HG03108 (cell line): ENCODE results near the gene ACOXL.

Experiments
- ATAC-seq: cut with Tn5 transposase; IDR thresholded peaks from one replicate; pipeline ENCODE4 v1.9.1; 2021; ENCODE audit warnings: moderate library complexity; ENCODE audit not compliant: unreplicated experiment

Gene ACOXL

DNA sequence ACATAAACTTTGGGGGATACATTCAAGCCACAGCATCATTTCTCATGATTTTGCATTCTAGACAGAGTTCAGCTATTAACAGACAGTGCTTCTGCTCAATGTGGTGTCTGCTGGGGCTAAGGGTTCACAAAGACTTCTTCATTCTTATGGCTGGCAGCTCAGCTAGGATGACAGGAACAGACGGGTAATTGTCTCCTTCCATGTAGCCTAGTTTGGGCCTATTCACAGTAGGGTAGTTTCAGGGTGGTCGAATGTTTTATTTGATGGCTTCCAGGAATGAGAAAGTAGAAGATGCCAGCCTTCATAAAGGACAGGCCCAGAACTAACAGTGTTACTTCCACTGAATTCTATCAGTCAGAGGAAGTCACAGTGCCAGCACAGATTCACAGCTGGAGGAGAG lies 362.3 kb downstream of the ACOXL start:
- no peak for ATAC-seq

DNA sequence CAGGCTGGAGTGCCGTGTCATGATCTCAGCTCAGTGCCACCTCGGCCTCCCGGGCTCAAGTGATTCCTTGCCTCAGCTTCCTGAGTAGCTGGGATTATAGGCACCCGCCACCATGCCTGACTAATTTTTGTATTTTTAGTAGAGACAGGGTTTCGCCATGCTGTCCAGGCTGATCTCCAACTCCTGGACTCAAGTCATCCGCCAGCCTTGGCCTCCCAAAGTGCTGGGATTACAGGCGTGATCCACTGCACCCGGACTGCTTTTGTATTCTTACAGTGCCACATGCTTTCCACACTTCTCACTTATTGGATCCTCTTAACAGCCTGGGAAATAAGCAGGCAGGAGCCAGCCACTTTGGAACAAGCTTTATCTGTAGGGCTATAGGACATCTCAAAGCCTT lies 363.1 kb downstream of the ACOXL start:
- ATAC-seq: no peak

DNA sequence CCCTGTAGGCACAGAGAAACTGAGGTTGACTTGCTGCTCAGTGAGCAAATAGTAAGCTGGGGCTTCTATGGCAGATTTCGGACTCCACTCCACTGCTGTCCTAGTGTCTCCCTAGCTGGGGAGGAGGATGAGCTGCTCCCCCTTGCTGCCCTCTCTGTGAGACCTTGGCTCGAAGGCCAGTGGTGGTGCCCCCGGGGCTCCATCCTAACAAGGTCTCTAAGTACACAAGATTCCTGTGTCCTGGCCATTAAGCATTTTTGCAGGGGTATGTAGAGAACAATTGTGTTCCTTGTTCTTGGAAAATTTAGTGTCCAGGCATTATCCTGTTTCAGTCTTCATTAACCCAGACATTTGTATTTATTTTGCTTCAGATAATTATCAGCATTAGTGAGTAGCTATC lies 367.0 kb downstream of the ACOXL start:
- no peak for ATAC-seq

DNA sequence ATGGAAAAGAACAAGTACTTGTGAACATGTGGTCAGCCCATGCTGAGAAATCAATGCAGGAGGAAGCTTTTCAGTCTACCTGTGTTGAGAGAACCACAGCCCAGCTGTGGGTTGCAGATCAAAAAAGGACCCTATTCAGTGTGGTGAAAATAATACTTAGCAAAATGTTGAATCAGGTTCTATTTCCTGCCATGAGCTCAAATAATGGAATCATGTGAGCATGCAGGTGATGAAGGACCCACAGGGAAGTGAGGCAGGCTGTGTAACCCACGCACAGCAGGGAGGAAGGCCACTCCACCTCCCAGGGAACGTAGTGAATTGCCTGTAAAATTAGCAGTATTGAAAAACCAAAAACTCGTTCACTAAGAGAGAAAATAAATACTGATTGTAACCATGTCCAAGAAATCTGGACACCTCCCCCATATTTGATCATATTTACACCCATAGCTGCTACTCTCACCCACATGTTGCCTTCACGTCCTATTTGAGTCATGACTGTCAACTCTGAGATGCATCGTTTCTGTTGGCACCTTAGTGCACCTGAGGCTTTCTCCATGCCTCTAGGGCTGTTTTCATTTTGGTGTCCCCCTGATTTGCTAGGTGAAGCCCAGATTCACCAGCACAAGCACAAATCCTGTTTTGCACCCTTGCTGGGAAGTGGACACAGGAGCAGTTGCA lies 367.9 kb downstream of the ACOXL start:
- peak; percentile 19 for ATAC-seq

DNA sequence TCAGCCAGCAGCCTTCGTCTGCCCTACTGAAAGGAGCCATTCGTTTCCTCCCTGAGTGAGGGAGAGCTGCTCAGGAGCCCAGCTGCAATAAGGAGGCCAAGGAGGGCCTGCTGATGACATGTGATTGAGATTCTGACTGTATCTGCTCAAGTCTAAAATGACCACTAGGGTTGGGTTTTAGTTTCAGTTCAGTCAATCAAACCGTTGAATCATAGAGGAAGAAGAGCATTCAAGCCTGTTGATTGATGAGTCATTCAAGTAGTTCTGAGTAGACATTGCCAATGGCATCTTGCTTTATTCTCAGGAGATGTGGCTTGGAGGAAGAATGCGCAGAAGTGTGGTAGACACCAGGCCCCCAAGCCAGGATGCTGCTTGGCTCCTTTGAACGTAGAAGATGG lies 368.4 kb downstream of the ACOXL start:
- peak; percentile 75 for ATAC-seq

DNA sequence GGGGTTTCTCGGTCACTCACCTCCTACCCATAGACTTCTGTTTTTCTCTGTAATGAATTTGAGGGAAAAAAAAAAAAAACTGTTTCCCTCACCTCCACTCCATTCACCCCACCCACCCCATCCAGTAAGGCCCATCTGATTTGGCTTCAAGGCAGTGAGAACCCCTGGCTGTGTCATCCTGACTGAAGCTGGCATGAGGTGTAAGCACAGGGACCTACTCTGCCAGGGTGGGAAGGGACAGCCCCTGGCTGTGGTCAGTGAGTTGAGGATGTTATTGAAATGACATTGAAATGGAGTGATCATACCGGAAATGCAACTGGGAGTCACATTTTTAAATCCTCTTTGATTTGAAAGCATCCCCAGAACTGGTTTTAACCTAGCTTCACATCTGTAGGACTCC lies 369.2 kb downstream of the ACOXL start:
- ATAC-seq: no peak

DNA sequence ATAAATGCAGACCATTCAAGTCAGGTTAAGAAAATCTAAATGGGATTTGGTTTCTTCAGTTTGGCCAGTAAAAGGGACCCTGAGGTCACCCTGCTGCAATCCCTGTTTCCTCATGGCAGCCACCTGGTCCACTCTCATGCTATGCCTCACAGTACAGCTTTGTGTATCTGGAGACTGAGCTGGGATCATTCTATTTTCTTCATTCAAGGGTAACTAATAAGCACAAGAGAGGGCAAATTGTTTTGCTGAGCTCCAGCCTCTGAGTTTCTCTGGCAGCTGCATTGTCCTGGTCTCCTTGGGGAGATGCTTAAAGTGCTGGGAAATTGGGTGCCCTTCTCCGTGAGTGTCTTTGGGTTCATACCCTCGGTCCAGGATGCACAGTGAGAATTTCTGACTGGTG lies 369.8 kb downstream of the ACOXL start:
- ATAC-seq: no peak

DNA sequence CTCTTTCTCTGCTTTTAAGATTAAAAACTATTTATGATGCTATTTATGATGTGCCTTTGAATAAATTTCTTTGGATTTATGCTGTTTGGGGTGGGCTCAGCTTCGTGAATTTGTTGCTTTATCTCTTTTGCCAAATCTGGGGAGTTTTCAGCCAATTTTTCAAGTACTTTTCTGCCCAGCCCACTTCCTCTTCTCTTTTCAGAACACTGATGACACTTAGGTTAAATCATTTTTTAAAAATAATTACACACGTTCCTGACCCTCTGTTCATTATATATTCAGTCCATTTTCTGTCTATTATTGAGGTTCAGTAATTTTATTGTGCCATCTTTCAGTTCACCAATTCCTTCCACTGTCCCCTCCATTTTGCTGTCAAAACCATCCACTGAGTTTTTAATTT lies 373.6 kb downstream of the ACOXL start:
- ATAC-seq: no peak

DNA sequence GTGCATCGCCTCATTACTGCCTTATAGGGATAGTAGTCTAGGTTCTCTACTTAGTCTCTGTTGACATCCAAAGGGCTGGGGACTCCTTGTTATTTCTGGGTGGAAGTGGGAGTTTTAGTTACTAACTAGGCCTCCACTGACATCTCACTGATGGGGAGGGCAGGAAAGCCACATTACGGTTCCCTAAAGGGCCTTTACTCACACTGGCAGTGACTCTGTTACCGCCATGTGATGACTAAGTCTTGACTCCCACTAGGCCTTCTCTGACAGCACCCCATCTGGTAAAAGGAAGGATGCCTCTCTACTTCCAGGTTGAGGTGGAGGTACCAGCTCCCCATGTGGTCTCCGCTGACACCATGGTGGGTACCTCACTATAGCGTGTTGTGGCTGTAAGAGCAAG lies 374.3 kb downstream of the ACOXL start:
- no peak for ATAC-seq

DNA sequence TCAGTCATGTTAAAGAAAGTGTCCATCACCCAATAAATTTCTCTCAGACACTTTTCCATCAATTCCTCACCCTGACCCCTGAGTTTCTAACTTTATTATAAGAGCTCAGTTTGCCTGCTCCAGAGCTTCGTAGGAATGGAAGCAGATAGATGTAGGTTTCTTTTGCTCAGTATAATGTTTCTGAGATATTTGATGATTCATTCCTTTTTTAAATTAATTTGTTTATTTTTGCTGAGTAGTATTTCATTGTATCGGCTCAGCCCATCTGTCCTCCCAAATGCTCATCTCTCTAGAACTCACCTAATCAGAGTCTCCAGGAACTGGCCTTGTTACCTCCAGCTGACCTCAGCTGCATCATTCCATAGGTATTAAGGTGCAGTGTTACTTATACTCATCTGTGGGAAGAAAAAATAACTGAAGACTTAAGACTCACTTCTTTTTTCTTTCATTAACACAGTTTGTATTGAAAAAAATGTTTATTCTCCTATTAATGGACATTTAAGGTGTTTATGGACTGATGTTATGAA lies 376.4 kb downstream of the ACOXL start:
- ATAC-seq: no peak

DNA sequence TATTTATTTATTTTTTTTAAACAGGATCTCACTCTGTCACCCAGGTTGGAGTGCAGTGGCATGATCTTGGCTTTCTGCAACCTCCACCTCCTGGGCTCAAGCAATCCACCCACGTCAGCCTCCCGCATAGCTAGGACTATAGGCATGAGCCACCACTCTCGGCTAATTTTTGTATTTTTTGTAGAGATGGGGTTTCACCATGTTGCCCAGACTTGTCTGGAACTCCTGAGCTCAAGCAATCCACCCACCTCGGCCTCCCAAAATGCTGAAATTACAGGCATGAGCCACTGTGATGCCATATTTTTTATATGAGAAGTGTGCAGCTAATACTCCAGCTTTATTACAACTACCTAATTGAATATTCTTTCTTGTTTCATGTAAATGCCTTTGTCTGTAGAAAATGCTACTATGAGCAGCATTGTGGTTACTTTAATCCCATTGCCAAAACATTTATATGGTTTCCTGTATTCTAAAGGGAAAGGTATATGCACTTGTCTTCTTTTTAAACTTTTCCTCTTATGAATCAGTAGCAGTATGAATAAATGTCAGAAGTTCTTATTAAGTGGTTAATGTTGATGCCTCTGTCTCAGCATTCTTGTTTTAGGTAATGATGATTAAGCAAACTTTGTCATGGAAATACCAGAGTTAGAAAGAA lies 378.9 kb downstream of the ACOXL start:
- ATAC-seq: no peak

DNA sequence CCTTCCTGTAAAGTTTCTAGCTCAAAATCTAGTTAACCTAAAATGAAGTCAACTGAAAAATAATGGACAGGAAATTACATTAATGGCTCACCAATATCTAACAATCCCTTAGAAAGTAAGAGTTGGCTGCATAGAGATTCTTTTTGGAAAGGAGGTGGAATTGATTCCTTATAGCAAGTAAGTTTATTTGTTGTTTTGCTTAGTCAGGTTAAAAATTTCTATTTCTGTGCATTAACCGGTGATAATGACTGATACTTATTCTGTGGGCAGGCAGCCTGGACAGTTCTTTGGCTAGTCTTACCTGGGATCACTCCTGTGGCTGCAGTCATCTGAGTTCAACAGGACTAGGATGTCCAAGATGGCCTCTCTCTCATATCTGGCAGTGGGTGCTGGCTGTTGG lies 381.5 kb downstream of the ACOXL start:
- ATAC-seq: no peak

DNA sequence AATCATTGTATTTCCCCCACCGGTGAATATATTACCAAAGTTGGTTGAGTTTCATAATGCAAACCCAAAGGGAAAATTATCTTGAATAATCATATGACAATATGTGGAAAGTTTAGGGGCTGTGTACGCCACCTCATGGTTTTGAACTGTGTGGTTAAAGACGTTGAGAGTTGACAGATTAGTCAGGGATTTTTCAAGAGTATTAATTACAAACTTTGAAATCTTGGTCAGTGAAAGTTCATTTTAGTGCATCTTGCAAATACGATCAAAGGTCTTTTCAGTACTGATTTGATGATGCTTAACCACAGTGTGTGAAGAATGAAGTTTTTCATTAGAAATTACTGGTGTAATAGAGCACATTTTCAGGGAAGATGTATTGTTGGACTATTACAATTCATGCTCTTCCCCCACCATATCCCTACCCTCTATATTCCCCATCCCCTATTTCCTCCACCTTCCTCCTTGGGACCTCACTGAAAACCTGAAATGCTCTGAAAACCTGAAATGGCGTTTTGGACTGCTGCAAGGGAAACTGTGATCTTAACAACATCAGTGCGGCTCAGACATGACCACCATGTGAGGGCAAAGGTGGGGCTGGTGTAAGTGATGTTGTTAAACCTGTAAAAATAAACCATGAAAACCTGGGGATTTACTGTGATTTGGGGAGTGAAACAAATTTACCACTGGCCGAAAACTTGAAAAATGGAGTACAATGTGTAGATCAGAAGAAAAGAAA lies 383.8 kb downstream of the ACOXL start:
- no peak for ATAC-seq

DNA sequence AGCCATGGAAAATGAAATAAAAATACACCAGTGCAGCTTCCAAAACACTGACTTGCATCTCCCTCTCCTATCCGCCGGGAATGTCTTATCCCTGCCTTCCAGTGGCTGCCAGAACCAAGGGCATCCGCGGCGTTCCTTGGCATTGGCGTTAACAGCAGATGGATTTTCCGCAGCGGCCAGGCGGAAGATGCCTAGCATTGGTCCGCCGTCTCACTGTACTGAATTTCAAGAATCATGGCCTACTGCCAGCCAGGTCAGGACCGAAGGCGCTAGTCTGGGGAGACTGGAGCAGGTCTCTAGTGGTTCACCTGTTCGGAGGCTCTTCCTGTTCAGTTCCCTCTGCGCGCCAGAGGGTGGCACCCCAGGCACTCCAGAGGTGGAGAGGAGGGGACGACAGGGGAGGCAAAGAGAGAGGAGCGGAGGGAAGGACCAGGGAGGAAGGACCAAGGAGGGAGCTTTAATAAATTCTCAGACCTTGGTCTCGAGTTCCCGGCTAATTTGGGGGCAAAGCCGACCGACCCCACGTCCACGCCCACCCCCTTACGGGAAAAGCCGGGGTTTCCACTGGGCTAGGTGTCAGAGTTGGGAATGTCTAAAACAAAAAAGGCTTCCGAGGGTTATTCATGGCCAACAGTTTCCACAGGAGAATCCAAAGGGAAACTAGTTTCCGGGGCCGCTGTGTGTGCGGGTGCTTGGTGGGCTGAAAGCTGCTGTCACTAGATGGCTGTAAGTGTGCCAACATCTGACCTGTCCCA lies 384.6 kb downstream of the ACOXL start:
- no peak for ATAC-seq

DNA sequence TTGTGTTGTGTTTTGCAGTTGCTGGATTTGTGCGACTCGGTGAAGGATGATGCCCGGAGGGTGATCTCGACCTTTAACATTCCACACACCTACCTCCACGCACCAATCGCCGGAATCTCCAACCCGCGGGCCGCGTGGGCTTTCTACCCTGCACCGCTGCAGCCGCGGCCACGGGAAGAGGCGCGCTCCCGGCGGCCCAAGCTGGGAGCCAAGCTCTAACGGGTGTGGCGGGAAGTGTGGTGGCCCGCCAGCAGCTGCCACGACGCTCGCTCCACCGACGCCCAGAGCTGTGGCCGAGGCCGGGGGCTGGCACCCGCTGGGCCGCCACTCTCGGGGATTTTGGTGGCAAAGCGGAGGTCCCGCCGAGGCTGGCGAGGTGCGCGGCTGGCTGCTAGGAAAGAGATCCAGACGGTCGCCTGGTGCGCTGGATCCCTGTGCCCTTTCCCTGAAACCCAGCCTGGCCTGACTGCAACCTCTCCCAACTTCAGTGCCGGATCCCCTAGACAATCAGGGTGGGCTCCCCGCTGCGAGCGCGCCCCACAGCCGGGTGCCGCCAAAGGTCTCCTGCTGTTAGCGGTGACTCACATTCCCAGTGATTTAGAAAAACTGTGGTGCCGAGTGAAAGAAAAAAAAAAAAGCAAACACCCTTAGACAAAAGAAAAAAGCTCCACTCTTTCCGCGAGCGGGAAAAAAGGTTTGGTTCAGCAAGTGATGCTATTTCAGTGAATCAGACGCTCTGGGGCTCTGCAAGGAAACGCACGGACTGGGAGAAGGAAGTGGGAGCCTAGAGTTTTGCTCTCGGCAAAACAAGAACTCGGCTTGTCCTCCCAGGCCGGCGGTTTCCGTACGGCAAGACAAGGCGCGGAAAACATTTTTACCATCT lies 385.5 kb downstream of the ACOXL start:
- no peak for ATAC-seq

DNA sequence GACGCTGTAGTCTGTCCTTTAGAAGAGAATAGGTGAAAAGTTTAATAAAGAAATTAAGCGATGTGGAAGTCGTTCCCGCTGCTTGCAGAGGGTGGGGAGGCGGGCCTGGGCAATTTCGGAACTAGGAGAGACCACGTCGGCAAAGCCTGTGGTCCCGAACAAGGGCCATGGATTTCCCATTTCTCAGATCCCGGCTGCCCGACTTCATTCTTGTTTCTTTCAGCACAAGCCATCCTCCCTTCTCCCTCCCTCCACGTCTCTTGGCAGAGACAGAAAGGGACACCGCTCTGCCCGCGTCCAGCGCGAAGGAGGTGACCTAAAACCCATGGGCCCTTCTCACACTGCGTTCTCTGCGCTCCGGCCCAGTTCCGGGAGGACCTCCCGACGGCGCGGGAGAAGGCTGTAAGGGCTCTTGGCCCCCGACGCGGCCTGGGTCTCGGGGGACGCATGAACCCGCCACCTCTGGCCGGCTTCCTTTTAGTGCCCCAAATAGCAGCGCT lies 386.2 kb downstream of the ACOXL start:
- ATAC-seq: no peak

DNA sequence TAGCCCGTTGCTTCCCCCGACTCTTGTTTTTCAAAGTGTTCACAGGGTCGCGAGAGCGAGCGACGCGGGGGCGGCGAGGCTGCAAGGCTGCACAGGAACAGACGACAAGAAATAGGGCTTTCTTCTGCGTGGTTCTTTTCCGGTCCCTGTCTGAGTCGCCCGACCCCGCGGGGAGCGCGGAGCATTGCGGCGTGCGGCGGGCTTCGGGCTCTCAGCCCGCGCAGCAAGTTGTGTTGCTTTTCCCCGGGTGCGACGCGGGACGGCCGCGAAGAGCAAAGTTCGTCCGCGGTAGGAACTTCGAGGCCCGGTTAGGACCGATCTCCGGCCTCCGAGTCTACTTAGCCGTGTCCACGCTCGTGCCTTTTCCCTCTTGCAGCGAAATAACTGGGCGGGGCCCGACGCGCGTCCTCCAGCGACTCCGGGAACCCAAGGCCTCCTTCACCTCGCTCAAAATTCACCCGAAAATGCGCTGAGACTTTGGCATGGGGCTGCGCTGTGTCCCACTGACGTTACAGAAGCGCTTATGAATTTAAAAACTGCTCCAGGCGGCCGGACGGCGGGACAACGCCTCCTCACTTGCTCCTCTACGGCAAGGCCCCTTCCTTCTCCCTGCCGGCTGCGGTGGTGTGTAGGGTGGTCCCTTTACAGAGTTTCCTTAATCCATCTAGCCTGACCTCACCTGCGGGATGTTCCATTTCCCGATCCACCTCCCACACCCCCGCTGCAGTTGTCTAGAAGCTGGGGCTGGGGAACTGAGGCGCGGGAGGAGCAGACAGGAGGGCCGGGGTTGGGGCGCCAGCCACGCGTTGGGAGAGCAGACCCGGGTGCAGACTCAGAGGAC lies 386.8 kb downstream of the ACOXL start:
- ATAC-seq: no peak

DNA sequence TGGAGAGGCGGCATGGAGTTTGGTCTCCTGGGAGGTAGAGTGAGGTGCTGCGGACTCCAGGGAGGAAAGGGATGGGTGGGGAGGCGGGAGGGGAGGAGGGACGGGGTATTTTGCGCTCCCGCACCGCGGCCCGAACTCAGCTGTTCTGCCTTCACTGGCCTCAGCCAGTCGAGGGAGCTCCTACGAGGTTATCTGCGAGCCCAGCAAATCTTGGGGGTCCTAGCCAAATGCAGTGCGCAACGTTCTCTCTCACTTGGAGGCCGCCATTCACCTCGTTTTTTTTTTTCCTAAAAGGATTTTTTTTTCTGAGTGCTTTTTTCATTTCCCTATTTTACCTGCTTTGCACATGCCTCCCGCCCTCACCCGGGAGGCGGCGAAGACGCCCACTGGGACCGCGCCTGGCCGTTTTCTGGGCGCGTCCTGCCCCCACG lies 387.5 kb downstream of the ACOXL start:
- no peak for ATAC-seq
